HG03108 (cell line): ENCODE measurements around the gene TMA7B.

Source experiments
- ATAC-seq: cut with Tn5 transposase; IDR thresholded peaks from one replicate; pipeline ENCODE4 v1.9.1; 2021; ENCODE audit warnings: moderate library complexity; ENCODE audit not compliant: unreplicated experiment

The TMA7B gene

DNA sequence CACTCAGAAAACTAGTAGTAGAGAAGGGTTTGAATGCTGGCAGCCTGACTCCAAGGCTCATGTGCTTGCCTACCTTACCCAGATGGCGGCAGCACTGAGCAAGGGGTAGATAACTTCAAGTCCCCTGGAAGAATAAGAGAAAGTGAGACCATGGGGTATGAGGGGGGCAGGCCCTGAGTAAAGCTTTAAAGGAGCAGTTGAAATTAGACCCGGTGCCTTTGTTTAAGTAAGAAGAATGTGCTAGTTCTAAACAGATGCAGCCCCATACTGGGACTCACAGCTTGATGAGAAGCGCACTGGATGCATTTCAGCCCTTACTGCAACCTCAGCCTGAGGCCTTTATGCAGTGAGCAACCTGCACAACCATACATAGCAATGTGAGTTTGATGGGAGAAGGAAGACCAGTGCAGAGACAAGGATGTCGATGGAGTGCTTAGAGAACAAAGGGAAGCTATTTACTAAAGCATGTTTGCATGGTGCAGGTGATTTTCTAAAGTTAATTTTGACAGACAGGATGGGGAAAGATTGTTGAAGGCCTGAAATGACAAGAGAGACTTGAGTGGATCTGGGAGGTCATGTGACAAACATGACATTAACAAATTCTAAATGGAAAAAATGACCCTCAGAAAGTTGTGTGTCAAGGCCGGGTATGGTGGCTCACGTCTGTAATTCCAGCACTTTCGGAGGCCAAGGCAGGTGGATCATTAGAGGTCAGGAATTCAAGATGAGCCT, 27.1 kb upstream of the TMA7B start:
- no peak for ATAC-seq

DNA sequence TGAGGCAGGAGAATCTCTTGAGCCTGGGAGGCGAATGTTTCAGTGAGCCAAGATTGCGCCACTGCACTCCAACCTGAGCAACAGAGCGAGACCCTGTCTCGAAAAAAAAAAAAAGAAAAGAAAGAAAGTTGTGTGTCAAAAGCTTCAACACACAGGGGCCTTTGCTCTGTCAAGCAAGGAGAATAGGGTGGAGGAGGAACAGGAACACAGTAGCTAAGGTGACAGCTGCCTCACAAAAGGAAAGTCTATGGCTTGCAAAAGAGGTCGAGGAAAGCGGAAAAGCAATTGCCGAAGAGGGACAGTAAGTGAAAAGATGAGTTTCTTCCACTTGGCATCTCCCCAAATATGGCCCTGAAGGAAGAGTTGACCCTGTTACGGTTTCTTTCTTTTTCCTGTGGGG, 26.5 kb upstream of the TMA7B start:
- ATAC-seq = no peak

DNA sequence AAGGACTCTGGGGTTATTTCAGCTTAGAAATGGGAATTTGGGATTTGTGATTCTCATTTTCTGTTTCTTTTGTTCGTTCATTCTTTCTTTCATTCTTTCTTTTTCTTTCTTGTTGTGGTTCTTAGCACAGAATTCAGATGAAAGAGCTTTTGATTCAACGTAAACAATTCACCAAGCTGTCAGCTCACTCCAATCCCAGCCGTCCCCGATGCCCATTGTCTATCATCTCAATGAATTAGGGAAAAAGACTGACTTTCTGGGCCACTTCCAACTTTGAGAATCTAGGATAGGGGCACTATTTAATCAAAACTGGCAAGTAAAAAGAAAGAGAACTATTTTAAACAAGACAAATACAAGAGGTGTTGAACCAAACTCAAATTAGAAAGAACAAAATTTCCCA, 25.1 kb upstream of the TMA7B start:
- ATAC-seq = no peak

- no peak for ATAC-seq
Observed at GRCh38 chr22:39935612-39936011, 24.6 kb upstream of the TMA7B start.

GRCh38 chr22:39936523-39937145, 23.6 kb upstream of the TMA7B start:
- ATAC-seq = no peak

GRCh38 chr22:39937906-39938305, 22.3 kb upstream of the TMA7B start:
- ATAC-seq = no peak

GRCh38 chr22:39938509-39939111, 21.6 kb upstream of the TMA7B start:
- no peak for ATAC-seq

GRCh38 chr22:39939830-39940229, 20.4 kb upstream of the TMA7B start:
- no peak for ATAC-seq

DNA sequence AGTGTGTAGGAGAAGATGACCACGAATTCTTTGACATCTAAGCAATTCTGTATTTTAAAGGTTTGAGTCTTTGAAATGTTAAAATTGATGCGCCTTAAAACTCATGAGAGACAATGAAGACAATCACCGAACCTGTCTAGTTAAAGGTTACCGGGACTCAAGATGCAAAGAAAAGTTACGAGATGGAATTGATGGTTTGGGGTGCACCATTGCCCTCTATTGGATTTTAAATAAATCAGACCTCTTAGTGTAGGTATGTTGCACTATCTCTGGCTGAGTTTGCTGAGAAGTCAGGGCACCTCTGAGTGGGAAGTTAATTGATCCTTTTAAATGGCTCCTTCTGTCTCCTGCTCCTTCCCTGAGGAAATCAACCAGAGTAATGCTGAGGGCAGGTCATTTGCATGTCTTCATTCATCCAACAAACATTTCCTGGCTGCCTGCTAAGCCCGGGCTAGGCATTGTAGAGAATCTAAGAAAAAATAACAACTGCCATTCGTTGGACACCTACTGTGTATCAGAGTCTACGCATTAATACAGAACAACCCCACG, 19.4 kb upstream of the TMA7B start:
- no peak for ATAC-seq

GRCh38 chr22:39941601-39942000, 18.6 kb upstream of the TMA7B start:
- ATAC-seq = no peak

GRCh38 chr22:39942439-39943230, 17.6 kb upstream of the TMA7B start:
- no peak for ATAC-seq

DNA sequence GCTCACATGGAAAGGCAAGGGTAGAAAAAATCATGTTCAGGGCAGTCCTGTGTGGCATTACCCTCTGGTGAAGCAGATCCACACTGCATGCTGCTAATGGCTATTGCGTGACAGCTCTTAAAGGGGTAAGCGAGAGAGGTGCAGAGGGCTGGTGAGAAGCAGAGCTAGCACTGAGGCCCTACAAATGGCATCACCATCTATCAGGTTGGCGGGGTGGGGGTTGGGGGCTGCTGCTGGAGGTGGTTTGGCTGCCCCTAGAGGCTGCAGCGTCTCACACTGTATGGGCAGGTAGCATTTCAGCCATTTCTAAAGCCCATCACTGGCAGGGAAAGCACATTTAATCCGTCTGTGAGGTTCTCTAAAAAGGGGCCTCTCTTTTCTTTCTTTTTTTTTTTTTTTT, 16.9 kb upstream of the TMA7B start:
- no peak for ATAC-seq

DNA sequence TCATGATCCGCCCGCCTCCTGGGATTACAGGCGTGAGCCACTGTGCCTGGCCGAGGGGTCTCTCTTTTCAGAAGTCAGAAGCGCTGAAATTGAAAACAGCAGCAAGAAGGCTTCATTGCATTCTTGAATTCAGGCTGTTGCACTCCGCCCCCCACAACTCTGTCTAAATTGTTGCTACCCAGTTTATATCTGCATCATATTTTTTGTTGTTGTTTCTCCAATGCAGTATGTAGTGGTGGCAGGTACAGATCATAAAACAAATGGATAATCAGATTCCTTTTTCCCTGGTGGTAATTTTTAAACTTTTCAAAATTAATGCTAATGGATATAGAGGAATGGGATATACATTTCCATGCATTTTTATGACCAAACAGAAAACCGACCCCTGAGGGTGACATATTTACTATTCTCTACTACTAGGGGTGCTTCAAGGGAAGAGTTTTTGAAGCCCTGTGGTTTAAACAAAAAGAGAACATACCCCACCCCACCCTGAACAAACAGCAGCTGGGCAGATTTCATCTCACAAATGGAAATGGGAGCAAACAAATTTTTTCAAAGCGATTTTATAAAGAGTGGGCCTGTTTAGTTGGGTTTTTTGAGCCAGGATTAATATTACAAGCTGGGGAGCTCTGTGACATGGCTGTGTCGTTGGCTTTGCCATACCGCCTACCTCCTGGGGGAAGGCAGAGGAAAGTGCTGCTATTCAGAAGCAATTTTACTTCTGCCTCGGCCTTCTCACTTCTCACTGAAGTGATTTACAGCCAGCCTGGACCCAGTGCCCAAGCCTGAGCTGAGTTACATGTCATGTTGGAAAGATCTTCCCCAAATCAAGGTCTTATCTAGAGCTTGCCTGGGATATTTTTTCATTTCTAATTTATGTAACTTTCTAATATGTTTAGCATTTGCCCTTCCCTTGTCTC, 16.0 kb upstream of the TMA7B start:
- no peak for ATAC-seq

- no peak for ATAC-seq
Observed at GRCh38 chr22:39946126-39946502, 14.1 kb upstream of the TMA7B start.

DNA sequence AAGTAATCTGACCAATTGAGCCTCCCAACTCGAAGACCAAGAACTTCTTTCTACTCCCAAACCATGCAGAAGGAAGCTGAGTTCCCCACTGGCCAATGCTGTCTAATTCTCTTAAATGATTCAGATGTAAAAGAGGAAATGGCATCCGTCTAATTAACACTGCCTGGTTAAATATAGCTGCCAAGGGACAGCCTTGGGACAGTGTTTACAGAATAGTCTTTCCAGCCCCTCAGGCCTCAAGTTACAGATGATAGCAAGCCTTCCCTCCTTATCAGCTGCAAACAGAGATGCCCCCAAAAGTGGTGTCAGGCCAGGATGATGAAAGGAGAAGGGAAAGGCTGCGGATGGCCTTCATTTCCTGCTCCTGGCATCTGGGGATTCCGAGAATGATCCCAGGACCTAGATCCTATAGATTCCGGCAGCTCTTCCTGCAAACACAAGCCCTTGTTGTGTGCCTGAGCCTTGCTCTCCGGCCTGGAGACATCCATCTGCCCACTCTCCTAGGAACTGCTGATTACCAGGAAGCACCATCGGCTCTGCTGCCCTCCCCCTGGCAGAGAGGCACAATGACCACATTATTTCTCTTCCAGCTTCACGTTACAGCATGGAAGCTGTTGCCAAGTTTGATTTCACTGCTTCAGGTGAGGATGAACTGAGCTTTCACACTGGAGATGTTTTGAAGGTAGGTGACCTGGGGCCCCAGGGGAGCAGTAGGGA, 13.5 kb upstream of the TMA7B start:
- no peak for ATAC-seq

DNA sequence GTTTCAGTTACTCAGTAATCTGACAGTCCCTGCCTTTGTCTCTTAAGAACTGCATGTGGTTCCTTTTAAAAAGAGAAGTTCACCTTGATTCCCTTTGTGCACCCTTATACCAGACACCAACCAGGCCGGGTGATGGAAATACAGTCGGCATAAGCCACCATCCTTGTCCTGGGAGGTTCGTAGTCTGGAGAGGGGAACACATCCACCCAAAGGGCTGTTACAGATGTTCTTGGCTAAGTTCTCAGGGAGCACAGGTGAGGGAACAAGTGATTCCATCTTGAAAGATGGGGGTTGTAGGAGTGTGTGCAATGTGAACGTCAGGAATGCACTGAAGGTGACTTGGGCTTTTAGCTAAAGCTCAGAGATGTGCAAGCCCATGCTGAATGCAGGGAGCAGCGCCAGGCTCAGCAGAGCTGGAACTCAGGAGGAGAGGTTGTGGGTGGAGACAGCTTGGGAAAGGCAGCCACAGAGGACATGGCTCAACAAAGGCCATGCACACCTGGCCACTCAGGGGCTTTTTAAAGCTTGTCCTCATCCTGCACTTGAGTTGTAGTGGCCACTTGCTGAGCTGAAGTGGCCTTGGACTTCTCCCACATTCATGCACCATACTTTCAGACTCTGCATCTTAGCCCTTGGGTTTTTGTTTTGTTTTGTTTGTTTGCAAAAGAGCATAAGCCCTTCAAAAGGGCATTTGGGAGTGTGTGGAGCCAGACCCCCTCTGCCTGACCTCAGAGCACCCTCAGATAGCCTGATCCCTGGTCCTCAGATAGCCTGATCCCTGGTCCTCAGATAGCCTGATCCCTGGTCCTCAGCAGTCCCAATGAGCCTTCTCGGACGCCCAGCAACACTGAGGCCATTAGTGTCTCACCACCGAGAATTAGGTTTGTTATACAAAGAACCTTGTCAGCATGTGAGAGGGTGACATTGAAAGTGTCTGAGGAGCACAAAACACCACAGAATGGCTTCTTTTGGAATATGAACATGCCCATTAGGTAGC, 12.7 kb upstream of the TMA7B start:
- no peak for ATAC-seq

- ATAC-seq = no peak
Observed at GRCh38 chr22:39949964-39950737, 10.0 kb upstream of the TMA7B start.
